Stimulated activated CD8-positive, alpha-beta memory T cell treated with anti-CD3 and anti-CD28 coated beads, Interleukin-2, amount 100 ng/mL, for 48 hours (primary cell): ENCODE measurements around the gene RIPK4.

Experiments
- DNase-seq, 2 donors: peaks; one replicate each; pipeline ENCODE4 v3.0.0-alpha.2; 2020; ENCODE audit warnings: low read depth in 2 of 2

RIPK4 gene

DNA sequence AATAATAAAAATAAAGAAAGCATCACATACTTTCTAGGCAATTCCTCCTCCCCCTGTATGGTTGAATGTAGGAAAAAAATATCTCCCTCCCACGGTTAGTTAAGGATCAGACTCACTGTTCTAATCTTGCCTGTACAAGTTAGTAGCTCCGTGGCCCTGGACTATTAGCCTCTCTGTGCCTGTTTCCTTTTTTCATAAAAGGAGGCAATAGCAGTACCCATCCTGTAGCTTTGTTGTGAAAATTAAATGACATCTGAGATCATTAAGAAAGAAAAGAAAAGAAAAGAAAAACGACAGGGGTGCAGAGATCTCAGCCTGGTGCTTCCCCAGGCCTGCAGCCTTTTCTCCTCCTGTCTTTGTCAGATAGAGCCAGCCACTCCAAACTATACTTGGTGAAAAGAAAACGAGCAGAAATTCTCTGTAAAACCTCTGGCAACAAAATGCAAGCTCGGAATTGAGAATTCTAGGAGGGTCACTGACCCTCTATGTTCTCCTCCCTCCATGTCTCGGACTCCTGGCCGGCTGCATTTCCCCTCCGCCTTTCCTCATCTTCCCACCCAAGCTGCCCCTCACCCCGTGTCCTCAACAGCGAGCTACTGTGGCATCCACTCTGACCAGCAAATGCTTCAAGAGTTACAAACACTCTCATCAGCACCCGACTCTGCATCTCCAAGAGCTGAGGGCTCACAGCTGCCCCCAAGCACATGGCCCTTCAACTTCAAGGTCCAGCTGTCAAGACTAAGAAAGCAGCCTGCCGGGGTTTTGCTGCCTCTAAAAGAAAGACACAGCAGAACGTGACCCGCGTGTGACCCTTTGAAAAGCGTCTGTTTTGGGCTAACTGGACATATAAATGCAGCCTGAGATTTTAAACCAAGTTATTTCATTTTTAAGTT is 13.6 kb downstream of the RIPK4 start:
- DNase-seq: no peak

GRCh38 chr21:41752231-41752681 is 14.6 kb downstream of the RIPK4 start:
- DNase-seq: no peak

- no peak for DNase-seq
Measured at GRCh38 chr21:41751611-41752011, 15.2 kb downstream of the RIPK4 start.

- no peak for DNase-seq
Measured at GRCh38 chr21:41750532-41751151, 16.2 kb downstream of the RIPK4 start.

DNA sequence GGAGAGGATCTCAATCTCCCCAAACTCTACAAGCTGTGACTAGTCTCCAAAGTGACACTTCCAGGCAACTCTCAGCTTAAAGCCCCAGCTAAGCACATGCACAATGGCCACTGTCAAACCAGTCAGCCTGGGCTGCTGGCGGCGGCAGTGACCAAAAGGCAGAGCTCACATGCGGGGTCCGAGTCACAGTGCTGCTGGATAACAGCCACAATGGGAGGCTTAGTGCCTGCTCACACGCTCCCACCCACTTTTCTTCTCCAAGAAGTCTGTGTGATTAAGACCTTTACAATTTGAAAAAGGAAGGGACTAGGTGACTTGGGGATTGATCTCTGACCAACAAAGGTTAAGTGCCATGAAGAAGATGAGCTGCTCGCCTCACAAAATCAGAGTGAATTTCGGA is 16.8 kb downstream of the RIPK4 start:
- no peak for DNase-seq

DNA sequence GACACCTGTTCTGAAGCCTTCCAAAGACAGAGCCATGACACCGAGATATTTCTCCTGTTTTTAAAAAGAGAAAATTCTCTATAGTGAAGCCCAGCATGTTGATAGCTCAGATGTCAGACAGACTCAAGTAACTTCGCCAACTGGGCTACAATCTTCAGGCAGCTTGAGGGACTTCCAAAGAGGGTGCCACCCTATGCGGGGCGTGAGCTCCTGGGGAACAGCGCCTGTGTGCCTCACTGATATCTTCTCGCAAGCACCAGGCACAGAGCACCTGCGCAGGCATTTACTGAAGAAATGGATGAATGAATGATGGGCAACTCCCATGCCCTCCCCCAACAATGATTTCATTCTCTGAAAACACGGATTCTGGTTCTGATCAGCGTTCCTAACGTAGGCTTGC is 17.6 kb downstream of the RIPK4 start:
- no peak for DNase-seq

DNA sequence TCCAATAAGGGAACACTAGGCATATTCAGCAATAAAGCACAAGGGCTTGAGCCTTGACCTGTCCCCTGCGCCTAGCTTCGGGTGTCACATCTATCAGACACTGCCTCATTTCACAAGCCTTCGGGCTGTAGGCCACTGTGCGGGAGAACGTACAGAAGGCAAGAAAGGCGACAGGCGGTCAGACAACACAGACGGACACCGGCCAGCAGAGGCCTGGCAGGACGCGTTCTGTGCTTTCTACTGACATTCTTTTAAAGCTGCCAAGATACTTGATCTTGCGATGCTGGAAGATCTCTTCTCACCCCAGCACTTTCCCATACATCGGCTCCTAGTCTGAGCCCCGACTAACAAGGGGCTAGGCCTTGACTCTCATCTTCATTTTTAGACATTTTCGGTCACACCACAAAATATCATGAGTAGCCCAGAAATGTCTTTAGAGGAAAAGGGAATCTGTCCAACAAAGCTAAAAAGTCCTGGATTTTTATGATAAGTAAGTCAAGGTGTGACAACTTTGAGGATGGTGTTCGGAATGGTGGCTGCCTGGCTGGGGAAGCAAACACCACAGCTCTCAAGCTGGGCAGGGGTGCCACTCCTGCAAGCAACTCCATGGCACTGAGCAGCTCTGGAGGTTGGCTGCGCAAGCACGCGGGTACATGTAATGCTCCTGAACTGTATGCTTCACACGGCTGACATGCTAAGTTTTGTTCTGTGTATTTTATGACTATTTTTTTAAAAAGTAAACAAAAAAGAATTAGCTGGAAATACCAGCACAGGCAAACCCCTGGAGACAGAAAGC is 18.7 kb downstream of the RIPK4 start:
- no peak for DNase-seq

- DNase-seq: no peak
Measured at GRCh38 chr21:41746744-41747006, 20.2 kb downstream of the RIPK4 start.

DNA sequence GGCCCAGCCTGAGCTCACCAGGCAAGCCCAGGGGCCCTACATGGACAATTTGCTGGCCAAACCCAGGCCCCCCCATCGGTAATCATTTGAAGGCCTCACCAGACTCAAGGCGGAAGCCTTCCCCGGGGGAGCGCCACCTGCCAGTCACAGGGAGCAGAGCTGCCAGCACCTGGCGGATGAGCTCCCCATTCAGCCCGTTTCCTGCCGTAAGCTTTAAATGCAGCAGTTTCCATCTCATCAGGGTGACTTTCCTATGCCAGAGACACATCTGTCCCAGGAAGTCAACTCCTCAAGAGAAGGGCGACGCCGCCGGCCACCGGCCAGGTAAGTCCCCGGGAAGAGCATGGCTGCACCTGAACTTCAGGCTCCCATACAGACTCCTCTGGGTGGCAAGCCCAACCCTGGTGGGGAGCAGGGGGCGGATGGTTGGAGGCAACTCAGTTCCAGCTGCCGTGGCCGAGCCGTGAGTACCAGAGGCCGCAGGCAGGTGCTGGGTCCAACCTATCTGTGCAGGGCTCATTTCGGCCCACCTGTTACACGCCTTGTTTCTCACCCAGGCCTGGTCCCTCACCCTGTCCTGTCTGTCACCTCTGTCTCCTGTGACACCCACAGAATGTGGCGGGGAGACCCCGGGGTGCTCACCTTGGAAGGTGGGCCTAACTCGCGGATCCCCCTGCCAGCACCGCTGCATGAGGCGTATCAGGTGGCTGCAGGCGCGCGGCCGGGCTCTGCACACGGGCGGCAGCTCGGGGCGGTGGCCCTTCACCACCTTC is 20.7 kb downstream of the RIPK4 start:
- DNase-seq: no peak

GRCh38 chr21:41745026-41745820 is 21.6 kb downstream of the RIPK4 start:
- no peak for DNase-seq

DNA sequence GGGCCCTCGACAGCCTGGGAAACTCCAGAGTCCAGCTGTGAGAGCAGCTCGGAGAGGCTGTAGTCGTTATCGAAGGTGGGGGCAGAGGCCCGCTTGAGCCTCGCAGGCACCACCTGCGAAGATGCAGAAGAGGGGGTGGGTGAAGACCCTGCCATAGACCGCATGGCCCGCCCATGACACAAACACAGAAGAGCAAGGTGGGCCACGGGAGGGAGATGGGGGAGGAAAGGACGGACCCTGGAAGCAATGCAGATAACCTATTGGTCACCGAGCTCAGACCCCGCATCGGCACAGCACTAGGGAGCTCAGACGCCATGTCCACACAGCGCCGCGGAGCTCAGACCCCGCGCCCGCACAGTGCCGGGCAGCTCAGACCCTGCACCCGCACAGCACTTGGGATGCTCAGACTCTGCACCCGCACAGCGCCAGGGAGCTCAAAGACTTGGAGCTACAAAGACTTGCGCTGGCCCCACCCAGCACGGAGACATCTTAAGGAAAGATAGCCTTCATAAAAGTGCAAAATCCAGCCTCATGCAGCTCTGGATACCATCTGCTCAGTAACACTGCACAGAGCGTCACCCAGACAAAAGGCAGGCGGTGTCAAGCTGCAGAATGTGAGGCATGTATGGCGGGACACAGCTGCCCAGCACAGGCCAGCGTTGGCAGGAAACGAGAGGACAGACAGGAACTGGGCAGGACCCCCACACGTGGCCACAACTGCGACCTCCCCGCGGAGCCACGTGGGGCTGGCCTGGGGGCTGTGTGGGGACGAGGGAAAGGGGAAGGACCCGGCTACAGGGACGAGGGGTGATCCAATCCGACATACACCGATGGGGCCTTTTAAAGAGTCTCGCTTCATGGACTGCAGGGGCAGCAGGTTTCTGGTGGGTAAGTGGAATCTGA is 22.6 kb downstream of the RIPK4 start:
- no peak for DNase-seq

GRCh38 chr21:41743321-41744027 is 23.4 kb downstream of the RIPK4 start:
- no peak for DNase-seq

DNA sequence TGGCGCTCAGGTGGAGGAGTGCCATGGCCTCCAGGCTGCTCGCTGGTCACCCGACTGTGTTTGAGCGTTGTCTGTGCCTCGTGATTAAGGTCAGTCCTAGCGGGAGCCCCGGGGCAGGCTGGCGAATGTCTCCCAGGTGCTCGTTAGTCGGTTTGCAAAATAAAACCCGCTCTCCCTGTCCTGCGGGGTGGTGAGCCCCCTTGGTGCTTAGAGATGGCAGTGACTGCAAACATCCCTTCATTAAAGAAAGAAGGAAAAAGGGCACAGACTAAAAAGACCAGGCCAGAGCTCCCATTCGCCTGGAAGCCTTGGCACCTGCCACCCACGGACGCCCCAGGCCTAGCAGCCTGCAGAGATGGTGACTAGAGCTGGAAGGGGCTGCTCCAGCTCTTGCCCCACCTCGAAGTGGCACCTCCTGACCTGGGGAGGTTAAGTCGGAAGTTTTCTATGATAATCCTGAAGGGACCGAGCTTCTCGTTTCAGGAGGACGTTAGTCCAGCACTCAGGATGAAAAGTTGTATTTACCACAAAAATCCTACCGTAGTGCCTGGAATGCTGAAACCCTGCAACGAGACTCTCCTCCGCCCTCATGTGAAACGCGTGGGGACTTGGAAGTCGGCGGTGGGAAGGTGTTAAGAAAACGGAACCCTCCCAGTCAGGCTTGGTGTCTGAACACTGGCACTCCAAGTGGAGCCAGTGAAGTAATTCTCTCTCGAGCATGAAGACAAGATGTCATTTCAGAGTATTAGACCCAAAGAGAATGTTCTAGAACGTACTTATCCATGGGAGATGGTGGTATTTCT is 24.6 kb downstream of the RIPK4 start:
- DNase-seq: no peak

DNA sequence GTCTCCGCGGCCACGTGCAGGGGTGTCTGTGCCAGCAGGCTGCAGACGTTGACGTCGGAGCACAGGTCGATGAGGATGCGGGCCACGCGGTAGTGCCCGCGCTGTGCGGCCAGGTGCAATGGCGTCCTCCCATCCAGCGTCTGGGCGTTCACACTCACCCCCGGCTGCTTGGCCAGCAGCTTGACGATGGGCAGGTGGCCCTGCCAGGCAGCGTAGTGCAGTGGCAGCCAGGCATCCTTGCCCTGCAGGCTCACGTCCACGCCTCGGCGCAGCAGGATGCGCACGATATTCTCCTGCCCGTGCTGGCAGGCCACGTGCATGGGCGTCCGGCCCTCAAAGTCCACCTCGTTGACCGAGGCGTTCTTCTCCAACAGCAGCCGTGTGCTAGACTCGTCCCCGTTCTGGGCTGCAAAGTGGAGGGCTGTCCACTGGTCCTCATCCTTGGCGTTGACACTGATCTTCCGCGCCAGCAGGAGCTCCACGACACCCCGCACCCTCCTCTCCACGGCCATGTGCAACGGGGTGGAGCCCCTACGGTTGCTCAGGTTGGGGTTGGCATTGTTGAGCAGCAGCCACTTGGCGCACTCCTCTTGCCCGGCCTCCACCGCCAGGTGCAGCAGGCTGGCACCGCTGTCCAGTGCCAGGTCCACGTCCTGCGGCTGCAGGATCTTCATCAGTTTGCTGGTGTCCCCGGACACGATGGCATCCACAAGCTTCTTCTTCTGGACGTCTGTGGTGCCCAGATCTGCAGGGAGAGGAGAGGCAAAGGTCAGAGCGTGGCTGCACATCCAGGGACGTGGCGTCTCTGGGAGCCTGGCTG is 25.4 kb downstream of the RIPK4 start:
- DNase-seq: no peak

DNA sequence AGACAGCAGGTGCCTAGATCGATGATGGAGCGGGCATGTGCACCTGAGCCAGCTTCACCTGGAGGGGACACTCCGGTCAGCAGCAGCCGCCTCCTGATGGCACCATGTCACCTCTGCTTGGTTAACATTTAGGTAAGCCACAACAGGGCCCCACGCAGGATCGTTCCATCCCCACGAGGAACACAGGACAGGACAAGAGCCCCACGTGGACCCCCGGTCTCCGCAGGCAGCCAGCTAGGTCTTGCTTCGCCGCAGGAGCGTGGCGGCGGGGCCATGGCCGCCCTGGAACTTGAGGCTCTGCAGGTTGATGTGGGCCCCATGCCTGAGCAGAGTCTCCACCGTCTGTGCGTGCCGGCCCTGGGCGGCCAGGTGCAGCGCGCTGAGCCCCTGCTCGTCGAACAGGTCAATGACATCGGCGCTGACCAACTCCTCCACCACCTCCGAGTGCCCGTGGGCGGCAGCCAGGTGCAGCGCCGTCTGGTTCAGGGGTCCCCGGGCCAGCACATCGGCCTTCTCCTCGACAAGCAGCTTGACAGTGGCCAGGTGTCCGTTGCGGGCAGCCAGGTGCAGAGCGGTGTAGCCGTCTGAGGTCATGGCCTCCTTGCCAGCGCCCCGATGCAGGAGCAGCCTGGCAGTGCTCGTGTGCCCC is 26.1 kb downstream of the RIPK4 start:
- no peak for DNase-seq

- DNase-seq: no peak
Measured at GRCh38 chr21:41739936-41740335, 26.9 kb downstream of the RIPK4 start.

- DNase-seq: no peak
Measured at GRCh38 chr21:41739011-41739410, 27.8 kb downstream of the RIPK4 start.
